HFF-Myc (cell line): ENCODE results near the gene U2SURP.

Experiments
- DNase-seq: peaks from one replicate; pipeline ENCODE4 v3.0.0-alpha.2; 2011; ENCODE audit warnings: low read depth; ENCODE audit errors: extremely low read depth
- H3K4me3 ChIP-seq: replicated peaks from 2 replicates; pipeline ENCODE4 v1.5.1; 2011; ENCODE audit warnings: low read depth, mild to moderate bottlenecking, control low read depth, low read length
- CTCF ChIP-seq: IDR thresholded peaks from 2 replicates; pipeline ENCODE4 v1.5.1; 2012; ENCODE audit warnings: mild to moderate bottlenecking, low read depth, low read length, control low read depth; ENCODE audit errors: missing control alignments

Gene U2SURP

GRCh38 chr3:143099210-143099609, 97.8 kb downstream of the U2SURP start:
- TF ChIP-seq CTCF: no peak
- no peak for DNase-seq
- no peak overlapping the region for H3K4me3 ChIP-seq

DNA sequence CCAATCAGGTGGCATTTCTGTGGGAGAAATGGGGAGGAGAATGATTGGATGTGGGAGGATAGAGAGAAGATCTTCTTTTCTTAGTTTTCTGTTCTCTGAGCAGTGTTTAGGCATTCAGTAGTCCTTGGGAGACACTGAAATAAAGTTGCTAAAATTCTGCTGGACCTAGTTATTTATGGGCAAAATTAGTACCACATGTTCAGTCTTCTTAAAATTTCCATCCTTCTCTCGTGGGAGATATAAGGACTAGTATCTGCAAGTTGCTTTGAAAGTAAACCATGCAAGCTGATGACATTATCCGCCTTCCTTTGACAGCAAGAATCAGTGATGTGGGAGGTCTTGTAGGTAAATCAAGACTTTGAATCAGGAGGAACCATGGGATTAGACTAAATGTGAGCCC, 98.3 kb downstream of the U2SURP start:
- no peak for DNase-seq
- no peak for TF ChIP-seq CTCF
- no peak overlapping the region for H3K4me3 ChIP-seq

DNA sequence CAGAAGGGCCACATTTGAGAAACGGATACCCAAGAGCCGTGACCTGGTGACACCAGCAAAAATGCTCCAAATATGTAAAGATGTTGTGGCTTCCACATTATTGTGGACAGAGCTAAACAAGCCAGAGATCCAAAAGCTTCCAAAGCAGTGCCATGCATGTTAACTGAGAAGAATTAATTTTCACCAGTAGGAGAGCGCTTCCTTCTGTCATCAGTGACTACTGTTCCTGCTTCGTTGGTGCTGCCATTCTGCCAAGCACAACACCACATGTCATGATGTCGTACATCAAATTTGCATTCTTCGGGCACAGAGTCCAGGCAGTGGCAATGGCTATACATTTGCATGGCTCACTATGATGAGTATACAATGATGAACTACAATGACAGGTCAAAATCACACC, 99.1 kb downstream of the U2SURP start:
- no peak overlapping the region for H3K4me3 ChIP-seq
- no peak for TF ChIP-seq CTCF
- no peak for DNase-seq

GRCh38 chr3:143101792-143102381, 100.5 kb downstream of the U2SURP start:
- TF ChIP-seq CTCF: no peak
- DNase-seq: no peak
- H3K4me3 ChIP-seq: no peak overlapping the region

- no peak for DNase-seq
- H3K4me3 ChIP-seq: no peak overlapping the region
- TF ChIP-seq CTCF: no peak
These were observed 102.3 kb downstream of the U2SURP start for GRCh38 chr3:143103652-143104051.

DNA sequence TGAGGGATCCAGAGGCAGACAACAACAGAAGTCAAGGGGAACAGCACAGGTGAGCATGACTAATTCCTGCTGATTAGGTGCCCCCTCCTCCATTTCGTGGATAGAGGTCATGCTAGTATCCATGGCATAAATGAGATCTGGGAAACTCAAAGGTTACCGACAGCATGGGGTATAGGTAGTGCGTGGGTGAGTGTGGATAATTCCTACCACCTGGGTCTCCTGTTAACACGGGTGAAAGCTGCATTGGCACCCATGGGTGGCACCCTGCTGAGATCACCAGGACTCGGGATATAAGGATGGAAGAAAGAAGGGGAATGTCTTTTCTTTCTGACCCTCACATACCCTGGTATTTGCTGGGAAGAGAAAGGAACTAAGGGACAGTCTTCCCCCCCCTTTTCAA, 103.8 kb downstream of the U2SURP start:
- H3K4me3 ChIP-seq: no peak overlapping the region
- no peak for DNase-seq
- no peak for TF ChIP-seq CTCF

DNA sequence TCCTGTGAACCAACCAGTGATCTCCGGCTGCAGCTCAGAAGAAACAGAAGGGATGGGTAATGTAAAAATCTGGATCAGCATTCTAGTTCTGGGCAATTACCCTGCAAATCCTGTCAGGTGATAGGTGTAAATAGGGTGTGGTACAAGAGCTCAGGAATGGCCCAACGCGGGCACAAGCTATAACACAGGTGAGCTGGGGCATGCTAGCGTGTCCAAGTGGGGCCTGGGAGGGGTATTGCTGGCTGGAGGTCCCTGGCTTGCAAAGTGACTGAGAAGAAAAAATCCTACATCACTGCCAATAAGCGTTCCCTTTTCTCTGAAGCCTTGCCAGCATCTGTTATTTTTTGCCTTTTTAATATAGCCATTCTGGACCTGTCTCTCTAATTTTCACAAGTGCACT, 108.5 kb downstream of the U2SURP start:
- DNase-seq: no peak
- H3K4me3 ChIP-seq: no peak overlapping the region
- no peak for TF ChIP-seq CTCF
